HG02588 (cell line): Measurements from ENCODE around the gene TMEM135.
"Not testable (repeated sequence)": the region's sequence is repeated elsewhere in the genome, so short reads cannot be mapped to it uniquely, and the experiment has no call there.

ENCODE experiments used
- ATAC-seq: cut with Tn5 transposase; IDR thresholded peaks from one replicate; pipeline ENCODE4 v1.9.1; 2021; ENCODE audit warnings: mild to moderate bottlenecking, moderate library complexity; ENCODE audit not compliant: unreplicated experiment

Gene TMEM135

DNA sequence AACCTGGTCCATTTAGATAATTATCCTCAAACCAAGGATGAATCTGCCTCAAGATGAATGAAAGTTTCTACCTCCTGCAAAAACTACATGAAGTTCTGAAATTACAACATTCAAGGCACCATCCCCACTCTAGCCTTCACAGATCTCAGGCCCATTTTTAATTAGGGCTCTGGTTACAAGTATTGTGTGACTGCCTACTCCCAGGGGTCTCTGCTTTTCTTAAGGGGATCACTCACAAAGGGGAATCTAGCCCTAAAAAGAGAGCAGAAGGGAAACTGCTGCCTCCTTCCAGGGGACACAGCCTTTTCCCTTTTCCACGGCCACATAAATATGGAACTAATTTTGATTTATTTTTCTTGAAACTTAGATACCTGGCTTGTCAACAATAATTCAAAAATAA, 17.4 kb upstream of the TMEM135 start:
- no peak for ATAC-seq

DNA sequence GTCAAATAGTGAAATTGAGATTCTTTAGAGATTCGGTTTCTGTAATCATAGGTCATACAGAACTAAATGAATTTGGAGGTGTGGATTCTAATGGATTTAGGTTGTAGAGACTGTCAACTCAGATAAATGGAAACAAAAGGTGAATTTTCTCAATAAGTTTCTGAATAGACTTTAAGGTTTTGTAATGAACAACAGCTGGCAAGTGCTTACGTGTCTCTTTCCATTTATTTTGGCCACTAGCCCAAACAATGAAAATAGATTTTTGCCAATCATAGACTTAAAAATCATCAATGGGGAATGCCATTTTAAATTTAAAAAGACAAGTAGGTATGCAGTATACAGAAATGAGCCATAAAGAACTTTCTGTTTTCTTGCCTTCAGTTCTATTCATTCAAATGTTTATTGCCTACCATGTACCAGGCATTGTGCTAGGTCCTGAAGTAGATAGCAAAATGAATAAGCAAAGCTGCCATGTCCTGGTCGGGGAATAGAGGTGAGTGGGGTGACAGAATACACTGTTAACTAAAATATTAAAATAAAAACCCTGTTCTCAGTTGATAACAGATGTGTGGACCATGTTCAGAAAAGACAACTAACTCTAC, 16.9 kb upstream of the TMEM135 start:
- no peak for ATAC-seq

DNA sequence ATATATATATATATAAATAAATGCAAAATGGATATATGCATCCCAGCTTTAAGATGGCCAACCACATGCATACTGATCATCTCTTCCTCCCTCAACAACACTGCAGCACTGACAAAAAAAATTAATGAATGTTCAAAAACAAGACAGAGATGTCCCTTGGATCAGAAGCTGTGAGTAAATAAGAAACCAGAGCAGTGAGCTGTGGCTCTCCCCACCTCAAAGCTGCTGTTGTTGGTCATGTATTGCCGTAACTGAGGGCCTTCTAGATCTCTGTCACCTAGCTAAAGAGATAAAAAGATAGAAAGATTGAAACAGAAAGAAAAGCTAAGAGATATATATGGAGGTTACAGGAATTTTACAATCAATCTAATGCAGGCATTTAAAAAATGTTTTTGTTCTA, 15.5 kb upstream of the TMEM135 start:
- ATAC-seq = no peak

DNA sequence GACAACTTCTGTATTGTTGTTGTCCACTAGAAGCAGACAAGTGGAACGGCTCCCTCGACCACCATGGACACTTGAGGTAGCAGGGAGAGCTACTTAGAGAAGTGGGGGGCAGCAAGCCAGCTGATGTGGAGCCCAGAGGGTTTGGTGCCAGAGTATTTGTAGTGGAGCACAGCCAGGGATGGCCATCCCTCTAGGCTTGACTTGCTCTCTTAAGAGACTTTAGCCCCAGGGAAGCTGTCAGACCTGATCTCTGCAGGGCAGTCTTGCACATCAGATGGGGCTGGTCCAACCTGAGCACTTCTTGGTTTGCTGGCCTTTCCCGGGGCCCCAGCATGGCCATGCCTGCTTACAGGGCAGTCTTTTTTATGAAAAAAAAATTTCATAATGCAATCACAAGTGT, 15.0 kb upstream of the TMEM135 start:
- no peak for ATAC-seq

DNA sequence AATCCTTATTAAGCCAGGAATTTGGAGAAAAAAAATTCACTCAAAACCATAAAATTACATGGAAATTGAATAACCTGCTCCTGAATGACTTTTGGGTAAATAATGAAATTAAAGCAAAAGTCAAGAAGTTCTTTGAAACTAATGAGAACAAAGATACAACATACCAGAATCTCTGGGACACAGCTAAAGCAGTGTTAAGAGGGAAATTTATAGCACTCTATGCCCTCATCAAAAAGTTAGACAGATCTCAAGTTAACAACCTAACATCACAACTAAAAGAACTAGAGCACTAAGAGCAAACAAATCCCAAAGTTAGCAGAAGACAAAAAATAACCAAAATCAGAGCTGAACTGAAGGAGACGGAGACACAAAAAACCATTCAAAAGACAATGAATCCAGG, 11.3 kb upstream of the TMEM135 start:
- not testable (repeated sequence) for ATAC-seq

DNA sequence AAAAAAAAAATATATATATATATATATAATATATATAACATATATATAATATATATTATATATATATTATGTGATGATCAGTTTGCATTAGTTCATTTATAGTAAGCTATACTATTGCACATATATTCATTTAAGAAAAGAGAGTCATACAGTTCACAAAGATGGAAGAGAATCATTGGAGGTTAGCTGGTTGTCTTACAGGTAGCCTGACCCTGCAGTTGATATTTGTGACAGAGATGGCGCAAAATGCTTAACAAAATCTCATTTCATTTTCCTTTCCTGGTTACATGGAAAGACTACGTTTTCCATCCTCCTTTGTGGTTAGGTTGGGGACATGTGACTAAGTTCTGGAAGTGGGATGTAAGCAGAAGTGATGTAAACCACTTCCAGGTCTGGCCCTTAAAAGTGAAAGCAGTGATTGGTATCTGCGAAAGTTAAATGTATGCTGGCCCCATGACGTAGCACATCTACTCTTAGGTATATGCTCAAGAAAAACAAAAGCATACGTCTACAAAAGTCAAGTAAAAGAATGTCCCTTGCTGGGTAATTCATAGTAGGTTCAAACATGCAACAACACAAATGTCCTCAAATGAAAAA, 7.2 kb upstream of the TMEM135 start:
- ATAC-seq = no peak

DNA sequence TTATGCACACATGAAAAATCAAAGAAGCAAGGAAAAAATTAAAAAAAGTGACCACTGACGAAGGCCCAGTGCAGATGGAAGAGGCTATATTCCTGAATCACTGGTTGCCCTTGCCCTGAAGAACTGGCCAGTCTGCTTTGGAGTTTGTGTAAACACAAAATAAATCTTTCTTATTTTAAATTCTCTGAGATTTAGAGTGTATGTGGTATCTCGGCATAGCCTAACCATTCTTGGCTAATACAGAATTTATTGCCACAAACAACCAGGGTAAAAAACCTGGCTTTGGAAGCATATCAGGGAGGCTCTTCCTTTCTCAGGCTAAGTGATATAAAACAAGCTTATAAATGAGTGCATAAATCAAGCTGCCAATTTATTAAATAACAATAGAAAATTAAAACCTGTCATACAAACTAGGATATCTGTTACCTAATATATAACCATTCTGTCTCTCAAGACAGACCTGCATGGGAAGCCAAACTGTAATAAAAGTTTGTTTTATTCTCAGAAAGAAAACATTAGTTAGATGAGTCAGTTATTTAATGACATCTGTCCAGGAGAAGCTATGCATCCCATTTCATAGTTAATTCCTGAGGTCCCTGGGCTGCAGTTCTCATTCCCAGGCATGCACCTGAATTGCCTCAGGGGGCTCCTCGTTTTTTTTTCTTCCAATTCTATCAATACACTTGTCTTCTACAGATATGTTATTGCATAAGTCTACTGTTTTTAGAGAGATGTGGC, 6.1 kb upstream of the TMEM135 start:
- no peak for ATAC-seq

DNA sequence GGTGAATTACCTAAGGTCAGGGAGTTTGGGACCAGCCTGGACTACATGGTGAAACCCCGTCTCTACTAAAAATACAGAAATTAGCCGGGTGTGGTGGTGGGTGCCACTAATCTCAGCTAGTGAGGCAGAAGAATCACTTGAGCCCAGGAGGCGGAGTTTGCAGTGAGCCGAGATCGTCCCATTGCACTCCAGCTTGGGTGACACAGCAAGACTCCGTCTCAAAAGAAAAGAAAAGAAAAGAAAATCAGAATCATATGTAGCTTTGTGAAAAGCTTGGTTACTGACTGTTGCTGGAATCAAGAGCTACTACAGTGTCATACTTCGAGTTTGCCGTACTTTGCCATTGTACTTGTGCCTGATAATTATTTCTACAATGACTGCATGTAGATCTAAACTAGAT, 4.2 kb upstream of the TMEM135 start:
- no peak for ATAC-seq

DNA sequence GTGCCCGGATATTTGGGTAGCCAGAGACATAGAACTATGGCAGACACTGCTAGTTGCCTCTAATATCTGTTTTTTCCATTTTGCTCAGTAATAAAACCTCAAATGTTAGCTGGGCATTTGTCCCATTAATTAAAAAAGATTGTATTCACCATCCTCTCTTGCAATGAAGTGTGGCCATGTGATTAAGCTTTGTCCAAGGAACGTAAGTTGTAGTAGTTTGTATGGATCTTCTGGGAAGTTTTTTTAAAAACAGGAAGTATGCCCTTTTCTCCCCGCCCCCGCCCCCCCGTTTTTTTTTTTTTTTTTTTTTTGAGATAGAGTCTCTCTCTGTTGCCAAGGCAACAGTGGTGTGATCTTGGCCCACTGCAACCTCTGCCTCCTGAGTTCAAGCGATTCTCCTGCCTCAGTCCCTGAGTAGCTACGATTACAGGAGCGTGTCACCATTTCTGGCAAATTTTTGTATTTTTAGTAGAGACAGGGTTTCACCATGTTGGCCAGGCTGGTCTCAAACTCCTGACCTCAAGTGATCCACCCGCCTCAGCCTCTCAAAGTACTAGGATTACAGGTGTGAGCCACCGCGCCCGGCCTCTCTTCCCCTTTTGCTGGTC, 1.7 kb upstream of the TMEM135 start:
- ATAC-seq = no peak

DNA sequence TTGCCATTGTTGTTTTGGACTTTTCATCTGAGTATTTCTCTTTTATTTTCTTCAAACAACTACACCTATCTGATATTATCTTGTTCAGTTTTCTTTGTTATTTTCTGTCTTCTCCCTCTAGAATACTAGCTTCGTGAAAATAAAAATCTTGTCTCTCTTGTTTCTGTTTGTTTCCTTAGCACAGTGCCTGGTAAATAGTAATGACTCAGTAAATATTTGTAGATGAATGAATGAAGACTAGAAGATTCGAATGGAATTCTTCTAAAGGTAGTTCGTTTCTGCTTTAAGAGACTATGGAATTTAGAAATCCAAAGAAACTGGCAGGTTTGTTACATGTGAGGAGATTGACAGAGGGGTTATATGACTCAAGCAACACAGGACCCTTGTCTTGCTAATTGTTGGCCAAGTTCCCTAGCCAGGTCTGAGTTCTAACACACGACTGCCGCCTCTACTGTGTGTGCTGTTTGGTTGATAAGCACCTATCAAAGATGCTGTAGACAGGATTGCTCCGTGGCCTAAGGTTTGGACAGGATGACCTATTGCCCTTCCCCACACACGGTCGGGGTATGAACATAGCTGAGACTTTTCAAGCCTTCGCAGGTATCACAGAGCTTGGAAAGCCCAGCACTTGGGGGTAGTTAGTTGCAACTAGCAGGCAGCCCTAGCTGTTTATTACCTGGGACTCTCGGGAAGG, 831 bp upstream of the TMEM135 start:
- ATAC-seq = peak; percentile 1

DNA sequence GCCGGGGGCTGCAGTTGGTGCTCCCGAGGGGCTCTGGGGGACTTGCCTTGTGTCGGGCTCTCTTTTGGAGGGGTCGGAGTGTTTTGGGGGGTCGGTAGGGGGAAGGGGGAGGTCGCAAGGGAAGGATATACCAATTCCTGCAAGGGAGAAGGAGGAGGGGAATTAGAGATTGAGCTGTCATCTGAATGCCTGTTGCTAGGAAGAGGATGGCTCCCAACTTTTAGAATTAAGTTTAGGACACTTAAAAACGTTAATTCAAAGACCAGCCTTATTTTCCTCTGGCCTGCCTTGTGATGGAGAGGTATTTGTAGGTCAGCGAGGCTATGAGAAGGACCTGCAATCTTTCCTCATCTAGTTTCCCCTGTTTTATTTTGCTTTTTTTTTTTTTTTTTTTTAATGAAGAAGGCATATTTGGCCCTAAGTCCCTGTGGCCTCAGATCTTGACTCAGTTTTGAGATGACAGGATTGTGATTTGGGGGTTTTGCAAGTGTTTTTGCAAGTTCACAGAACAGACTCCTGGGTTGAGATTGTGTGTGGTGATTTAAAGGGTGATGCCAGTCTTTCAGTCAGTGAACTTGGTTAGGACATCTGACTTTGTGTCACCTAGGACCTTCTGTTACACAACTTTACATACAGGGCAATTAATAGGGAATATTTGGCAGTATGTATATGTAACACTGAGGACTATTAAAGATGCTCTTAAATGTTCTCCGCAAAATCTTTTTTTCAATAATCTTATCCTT, 672 bp downstream of the TMEM135 start:
- ATAC-seq = no peak

DNA sequence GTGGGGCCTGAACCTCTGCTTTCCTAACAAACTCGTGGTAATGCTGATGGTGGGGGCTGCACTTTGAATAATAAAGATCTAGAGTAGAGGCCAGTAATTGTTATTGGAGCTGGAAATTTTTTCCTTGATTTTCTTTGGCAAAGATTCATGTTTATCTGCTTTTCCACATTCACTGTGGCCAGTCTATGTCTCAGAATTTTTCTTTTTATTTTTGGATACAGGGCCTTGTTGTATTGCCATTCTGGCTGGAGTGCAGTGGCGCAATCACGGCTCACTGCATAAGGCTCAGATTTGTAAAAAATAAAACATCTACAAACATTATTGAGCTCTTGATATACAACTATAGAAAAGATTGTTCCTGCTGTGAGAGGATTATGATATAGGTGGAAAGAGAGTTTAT, 1.6 kb downstream of the TMEM135 start:
- no peak for ATAC-seq

DNA sequence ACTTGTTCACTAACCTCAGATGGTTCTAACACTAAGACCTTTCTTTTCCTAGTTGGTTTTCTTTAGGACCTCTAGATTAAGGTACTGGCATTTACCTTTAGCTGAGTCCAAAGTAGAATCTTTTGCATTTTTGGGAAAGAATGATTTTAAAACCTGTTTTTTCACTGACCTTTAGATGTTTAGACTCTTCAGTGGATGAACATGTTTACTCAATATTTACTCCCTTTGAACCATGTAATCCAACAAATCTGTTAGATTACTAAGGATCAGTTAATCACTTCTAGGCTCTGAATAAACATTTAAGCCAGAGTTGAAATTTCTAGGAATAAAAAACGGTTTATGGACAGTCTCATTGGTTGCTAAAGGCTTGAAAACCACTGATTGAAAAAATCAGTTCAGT, 6.2 kb downstream of the TMEM135 start:
- no peak for ATAC-seq

DNA sequence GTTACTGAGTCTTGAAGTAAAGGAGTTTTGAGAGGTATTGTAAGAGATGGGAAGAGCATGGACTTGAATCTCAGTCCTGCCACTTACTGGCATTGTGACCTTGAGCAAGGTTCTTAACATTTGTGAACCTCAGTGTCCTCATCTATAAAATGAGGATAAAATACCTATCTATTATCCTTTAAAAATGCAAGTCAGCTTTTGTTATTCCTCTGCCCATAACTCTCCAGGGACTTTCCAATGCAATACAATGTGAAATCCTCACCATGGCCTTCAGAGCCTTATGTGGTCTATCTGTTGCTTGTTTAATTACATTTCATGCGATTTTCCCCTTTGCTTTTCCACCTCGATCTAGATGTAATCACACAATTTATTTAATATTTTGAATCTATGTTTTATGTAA, 9.1 kb downstream of the TMEM135 start:
- no peak for ATAC-seq

DNA sequence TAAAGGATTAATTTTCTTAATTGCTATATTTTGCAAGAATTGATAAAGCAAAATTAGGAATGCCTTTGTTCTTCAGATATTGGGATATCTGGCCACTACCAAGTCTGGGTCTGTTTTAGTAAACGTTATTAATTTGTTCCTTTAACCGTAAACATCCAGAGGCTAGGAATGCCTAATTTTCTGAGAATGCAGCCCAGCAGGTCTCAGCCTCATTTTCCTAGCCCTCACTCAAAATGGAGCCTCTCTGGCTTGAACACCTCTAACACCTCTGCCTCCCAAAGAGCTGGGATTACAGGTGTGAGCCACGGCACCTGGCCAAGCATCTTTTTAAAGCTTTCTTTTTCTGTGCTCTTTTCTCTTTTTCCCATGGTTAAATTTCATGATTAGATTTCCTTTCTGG, 18.4 kb downstream of the TMEM135 start:
- ATAC-seq = no peak

DNA sequence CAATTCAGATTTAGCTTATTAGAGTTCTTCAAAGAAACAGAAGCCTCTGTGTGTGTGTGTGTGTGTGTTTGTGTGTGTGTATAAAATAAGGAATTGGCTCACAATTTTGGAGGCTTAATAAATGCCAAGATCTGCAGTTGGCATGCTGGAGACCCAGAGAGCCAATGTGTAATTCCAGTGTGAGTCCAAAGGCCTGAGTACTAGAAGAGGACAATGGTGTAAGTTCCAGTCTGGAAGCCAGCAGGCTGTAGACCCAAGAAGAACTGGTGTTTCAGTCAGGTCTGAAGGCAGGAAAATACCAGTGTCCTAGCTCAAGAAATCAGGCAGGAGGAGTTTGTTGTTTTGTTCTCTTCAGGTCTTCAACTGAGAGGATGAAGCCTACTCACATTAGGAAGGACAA, 20.0 kb downstream of the TMEM135 start:
- ATAC-seq = no peak

DNA sequence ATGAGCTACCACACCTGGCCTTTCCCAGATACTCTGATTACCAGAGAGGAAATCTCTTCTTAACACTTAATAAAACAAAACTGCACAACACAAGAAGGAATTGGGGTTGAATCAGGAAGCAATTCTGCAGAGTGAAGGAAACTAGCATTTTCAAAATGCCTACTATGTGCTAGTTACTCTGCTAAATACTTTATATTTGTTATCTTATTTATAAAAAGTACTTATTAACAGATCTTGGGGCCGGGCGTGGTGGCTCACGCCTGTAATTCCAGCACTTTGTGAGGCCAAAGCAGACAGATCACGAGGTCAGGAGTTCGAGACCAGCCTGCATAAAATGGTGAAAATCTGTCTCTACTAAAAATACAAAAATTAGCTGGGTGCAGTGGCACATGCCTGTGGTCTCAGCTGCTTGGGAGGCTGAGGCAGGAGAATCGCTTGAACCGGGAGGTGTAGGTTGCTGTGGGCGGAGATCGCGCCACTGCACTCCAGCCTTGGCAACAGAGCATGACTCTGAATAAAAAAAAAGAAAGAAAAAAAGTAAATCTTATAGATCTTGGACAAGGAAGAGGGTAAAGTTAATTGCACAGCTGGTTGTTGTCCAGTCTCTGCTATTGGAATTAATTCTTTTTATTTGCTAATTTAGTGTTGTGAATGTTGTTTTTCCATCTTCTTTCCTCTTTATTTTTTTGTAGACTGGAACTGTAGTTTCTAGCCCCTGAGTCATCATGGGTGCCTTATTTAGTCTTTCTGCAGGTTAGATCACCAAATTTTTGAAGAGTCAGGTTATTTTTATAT, 22.1 kb downstream of the TMEM135 start:
- ATAC-seq = no peak

DNA sequence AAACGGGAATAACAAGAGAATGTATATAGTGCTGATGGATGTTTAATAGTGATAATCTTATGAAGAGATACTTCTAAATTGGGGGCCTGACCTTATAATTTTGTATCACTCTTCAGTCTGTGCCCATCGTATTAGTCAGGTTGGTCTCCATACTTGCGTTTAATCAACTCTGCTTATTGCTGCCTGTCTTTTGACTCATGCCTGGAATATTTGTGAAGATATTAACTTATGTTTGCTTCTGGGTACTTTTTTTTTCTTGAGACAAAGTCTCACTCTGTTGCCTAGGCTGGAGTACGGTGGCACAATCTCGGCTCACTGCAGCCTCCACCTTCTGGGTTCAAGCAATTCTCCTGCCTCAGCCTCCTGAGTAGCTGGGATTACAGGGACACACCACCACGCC, 24.0 kb downstream of the TMEM135 start:
- ATAC-seq = no peak

DNA sequence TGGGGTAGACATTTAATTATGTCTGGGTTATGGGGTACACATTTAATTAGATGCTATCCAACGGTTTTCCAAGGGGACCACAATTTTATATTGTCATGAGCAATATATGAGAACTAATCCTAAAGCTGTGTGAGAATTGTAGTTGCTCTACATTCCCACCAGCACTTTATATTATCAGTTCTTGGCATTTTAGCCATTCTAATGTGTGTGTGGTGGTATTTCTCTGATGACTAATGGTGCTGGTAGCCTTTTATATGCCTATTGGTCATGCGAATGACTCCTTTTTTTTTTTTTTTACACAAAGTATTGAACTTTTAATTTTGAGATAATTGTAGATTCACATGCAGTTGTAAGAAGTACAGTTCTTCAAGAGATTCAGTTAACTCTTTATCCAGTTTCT, 26.2 kb downstream of the TMEM135 start:
- ATAC-seq = no peak

DNA sequence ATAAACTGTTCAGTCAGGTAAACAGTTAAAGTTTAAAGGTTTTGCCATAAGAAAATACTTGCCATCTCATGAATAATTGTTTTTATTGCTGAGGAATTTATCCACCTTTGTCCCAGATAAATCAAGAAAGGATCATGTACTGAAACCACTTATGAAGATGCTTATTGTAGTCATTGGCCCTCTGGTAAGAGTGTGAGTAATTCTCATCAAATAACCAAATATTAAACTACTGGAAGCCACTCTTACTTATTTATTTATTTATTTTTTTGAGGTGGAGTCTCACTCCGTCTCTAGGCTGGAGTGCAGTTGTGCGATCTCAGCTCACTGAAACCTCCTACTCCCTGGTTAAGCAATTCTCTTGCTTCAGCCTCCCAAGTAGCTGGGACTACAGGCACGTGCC, 35.1 kb downstream of the TMEM135 start:
- no peak for ATAC-seq
